ENCODE measurements around the gene CSPG4.
"Not testable (repeated sequence)": the region's sequence is repeated elsewhere in the genome, so short reads cannot be mapped to it uniquely, and the experiment has no call there.

CSPG4 gene

DNA sequence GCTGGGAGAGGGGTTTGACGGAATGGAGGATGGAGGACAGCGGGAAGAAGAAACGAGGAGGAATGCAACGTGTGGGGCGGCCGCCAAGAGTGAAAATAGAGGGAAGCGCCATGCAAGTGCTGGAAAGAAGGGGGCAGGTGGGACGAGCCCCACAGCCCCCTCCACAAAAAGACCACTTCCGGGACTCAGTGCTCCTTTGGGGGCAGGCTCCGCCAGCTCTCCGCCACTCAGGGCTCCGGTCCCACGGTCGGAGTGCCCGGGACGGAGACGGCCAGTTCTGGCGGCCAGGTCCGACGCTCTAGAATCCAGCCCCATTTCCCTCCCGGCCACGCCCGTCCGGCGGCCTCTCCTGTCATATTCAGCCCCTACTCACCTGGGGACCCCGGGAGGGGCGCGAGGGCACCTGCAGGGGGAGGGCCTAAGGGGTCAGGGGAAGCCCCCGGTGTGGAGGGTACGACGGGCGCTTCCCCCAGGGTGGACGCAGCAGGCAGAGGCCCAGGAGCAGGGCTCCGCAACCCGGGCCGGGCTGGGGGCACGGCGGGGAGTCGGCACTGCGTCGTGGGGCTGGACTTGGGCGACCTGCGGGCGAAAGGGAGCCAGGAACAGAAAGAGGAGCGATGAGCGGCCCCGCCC lies 25.5 kb upstream of the CSPG4 start:
- 2% methylated on average over 47 of the region's 47 CpGs for WGBS, 2 experiments
- H3K4me3 ChIP-seq (ENCODE audit: insufficient read depth, low read depth, low read length): peak overlapping the region; percentile 75
- H3K4me1 ChIP-seq (ENCODE audit: control insufficient read depth, insufficient read depth, low read length): no peaks in the 10 kb centered on the region
- H3K27me3 ChIP-seq (ENCODE audit: control insufficient read depth, insufficient read depth, low read length, poor library complexity, severe bottlenecking): peaks cover 17% of the 10 kb centered on the region
- H3K27ac ChIP-seq (ENCODE audit: insufficient read depth, low read depth, low read length, poor library complexity, severe bottlenecking): no peak overlapping the region
- no peaks in the 10 kb centered on the region for H3K9me3 ChIP-seq (ENCODE audit: control insufficient read depth, low read length)
- no peaks in the 10 kb centered on the region for H3K36me3 ChIP-seq (ENCODE audit: control insufficient read depth, insufficient read depth, low read length)

DNA sequence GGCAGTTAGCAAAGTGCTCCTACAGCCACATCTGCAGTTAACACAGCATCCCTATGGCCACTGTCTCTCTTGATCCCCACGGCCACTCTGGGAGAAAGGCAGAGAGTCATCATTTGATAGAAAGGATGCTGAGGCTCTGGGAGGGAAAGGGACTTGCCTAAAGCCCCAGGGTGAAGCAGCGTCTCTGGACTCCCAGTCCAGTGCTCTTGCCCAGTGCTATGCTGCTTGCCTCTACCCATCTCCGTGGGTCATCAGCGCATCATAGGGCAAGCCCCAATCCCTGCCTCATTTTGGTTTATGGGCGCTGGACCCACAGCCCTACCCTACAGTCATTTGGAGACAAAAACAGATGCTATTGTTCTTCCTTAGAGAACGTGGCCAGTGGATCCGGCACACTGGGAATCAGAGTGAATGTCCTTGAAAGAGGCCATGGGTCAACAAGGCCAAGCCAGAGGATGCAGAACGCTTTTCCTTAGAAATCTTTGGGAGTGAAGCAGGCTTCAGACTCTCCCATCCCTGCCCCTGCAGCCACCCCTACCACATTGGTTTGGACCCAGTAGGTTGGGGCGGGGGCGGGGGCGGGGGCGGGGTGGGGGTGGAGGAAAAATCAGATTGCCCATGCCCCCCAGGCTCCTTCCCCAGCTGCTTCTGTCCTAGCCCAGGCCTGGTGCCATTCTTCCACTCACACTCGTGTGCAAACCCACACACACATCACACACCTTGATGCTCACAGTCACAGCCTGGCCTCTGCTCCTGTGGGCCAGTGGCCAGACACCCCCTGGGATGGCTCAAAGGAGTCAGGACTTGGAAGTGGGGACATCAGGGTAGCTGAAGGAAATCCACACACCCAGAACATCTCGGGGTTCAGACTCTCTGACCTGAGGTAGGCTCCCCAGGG lies 24.7 kb upstream of the CSPG4 start:
- WGBS, 2 experiments: 77 to 79% methylated on average over 10 to 14 of the region's 14 CpGs
- H3K9me3 ChIP-seq (ENCODE audit: control insufficient read depth, low read length); H3K4me1 ChIP-seq (ENCODE audit: control insufficient read depth, insufficient read depth, low read length); H3K36me3 ChIP-seq (ENCODE audit: control insufficient read depth, insufficient read depth, low read length); H3K27ac ChIP-seq (ENCODE audit: insufficient read depth, low read depth, low read length, poor library complexity, severe bottlenecking): not testable (repeated sequence)
- Histone ChIP-seq H3K4me3 (ENCODE audit: insufficient read depth, low read depth, low read length) (peak overlapping the region; percentile 75), H3K27me3 (ENCODE audit: control insufficient read depth, insufficient read depth, low read length, poor library complexity, severe bottlenecking) (peaks cover 17% of the 10 kb centered on the region)

DNA sequence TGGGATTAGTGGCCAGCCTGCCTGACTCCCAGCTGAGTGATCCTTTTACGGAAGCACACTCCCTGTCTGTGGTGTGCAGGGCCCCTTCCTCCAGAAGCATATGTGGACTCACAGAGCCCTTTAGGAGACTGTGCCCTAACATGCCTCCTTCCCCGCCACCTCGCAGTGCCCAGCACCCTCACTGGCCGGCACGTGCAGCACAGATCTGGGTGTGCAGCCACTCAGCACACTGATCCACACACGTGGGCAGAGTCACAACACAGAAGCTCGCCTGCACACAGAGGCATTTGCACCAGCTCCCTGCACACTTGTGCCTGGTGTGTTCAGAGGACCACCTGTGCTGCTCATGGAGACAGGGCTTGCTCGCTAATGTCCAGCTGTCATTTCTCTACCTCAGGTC lies 23.6 kb upstream of the CSPG4 start:
- no peak overlapping the region for H3K4me3 ChIP-seq (ENCODE audit: insufficient read depth, low read depth, low read length)
- H3K27me3 ChIP-seq (ENCODE audit: control insufficient read depth, insufficient read depth, low read length, poor library complexity, severe bottlenecking): peaks cover 17% of the 10 kb centered on the region
- H3K36me3 ChIP-seq (ENCODE audit: control insufficient read depth, insufficient read depth, low read length): no peaks in the 10 kb centered on the region
- no peaks in the 10 kb centered on the region for H3K9me3 ChIP-seq (ENCODE audit: control insufficient read depth, low read length)
- H3K4me1 ChIP-seq (ENCODE audit: control insufficient read depth, insufficient read depth, low read length): no peaks in the 10 kb centered on the region
- H3K27ac ChIP-seq (ENCODE audit: insufficient read depth, low read depth, low read length, poor library complexity, severe bottlenecking): no peak overlapping the region
- WGBS, 2 experiments: 87 to 92% methylated on average over 8 of the region's 8 CpGs

- H3K4me1 ChIP-seq (ENCODE audit: control insufficient read depth, insufficient read depth, low read length); H3K36me3 ChIP-seq (ENCODE audit: control insufficient read depth, insufficient read depth, low read length); H3K9me3 ChIP-seq (ENCODE audit: control insufficient read depth, low read length); H3K27ac ChIP-seq (ENCODE audit: insufficient read depth, low read depth, low read length, poor library complexity, severe bottlenecking); H3K4me3 ChIP-seq (ENCODE audit: insufficient read depth, low read depth, low read length): not testable (repeated sequence)
- WGBS, 2 experiments: 76 to 80% methylated on average over 26 of the region's 27 CpGs
- peaks cover 17% of the 10 kb centered on the region for H3K27me3 ChIP-seq (ENCODE audit: control insufficient read depth, insufficient read depth, low read length, poor library complexity, severe bottlenecking)
Observed at GRCh38 chr15:75734861-75735760, 22.5 kb upstream of the CSPG4 start.

DNA sequence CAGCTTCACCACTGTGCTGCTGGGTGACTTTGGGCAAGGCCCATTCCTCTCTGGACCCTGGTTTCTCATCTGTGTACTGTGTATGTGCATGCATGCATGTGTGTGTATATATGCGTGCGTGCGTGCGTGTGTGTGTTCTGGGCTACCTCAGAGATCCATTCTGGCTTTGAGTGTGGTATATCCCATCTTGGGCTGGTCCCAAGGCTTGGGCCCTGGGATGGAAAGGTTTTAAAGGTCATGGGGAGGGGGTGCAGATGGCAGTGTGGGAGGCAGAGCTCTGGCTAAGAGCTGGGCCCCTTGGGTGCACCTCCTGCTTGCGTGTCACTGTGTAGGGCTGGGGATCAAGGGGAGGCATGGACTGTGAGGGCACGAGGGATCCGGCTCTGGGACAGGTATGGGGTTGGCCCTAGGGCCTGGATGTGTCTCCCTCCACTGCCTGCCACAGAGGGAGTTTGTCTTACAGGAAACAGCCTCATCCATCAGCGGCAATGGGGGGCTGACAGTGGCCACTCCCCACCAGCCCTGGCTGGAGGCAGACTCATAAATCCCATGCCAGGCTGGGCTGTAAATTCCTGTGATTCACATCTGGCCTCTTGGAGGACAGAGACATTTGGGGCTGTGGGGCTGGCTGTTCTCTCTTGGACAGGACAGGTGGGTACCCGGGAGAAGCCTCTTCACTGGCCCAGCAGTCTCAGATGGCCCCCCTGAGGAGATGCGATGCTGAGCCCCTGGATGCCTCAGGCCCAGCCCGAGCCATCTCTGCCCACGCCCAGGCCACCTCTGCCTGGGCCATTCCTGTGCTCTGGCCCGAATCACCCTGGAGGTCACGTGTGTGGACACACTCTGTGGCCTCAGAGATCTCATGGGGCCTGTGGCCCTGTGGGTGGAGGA lies 21.4 kb upstream of the CSPG4 start:
- Histone ChIP-seq H3K36me3 (ENCODE audit: control insufficient read depth, insufficient read depth, low read length) (no peaks in the 10 kb centered on the region), H3K9me3 (ENCODE audit: control insufficient read depth, low read length) (no peaks in the 10 kb centered on the region), H3K4me3 (ENCODE audit: insufficient read depth, low read depth, low read length) (no peak overlapping the region), H3K27me3 (ENCODE audit: control insufficient read depth, insufficient read depth, low read length, poor library complexity, severe bottlenecking) (peaks cover 9% of the 10 kb centered on the region), H3K4me1 (ENCODE audit: control insufficient read depth, insufficient read depth, low read length) (no peaks in the 10 kb centered on the region), H3K27ac (ENCODE audit: insufficient read depth, low read depth, low read length, poor library complexity, severe bottlenecking) (no peak overlapping the region)
- 86 to 89% methylated on average over 14 of the region's 14 CpGs for WGBS, 2 experiments

DNA sequence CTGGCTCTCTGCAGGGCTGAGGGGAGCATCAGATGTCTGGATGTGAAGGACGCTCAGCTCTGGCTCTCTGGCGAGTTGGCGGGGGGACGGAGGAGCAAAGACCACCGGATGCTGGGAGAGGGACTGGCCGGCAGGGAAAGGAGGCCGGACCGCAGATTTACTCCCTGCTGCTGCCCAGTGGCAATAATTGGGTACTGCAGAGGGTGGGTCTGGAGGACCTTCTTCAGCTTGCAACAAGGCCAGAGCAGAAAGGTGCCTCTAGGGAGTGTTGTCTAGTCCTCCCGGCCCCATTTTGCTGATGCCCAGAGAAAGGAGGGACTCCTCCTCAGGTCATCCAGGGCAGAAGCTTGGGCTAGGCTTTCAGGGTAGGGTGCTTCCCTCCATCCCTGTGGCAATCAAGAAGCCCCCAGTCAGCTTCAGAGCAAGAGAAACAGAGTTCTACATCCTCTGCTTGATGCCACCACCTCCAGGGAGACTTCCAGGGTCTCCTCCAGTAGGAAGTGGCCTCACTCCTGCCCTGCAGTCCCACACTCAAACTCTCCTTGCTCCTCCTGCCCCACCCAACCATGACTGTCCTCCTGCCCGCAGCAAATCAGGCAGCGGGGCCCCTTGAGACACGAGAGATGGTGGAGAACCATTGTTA lies 20.3 kb upstream of the CSPG4 start:
- Histone ChIP-seq H3K36me3 (ENCODE audit: control insufficient read depth, insufficient read depth, low read length) (no peaks in the 10 kb centered on the region), H3K9me3 (ENCODE audit: control insufficient read depth, low read length) (no peaks in the 10 kb centered on the region), H3K4me1 (ENCODE audit: control insufficient read depth, insufficient read depth, low read length) (no peaks in the 10 kb centered on the region), H3K27ac (ENCODE audit: insufficient read depth, low read depth, low read length, poor library complexity, severe bottlenecking) (no peak overlapping the region), H3K4me3 (ENCODE audit: insufficient read depth, low read depth, low read length) (no peak overlapping the region), H3K27me3 (ENCODE audit: control insufficient read depth, insufficient read depth, low read length, poor library complexity, severe bottlenecking) (peaks cover 3% of the 10 kb centered on the region)
- WGBS, 2 experiments: 35% methylated on average over 12 of the region's 12 CpGs

DNA sequence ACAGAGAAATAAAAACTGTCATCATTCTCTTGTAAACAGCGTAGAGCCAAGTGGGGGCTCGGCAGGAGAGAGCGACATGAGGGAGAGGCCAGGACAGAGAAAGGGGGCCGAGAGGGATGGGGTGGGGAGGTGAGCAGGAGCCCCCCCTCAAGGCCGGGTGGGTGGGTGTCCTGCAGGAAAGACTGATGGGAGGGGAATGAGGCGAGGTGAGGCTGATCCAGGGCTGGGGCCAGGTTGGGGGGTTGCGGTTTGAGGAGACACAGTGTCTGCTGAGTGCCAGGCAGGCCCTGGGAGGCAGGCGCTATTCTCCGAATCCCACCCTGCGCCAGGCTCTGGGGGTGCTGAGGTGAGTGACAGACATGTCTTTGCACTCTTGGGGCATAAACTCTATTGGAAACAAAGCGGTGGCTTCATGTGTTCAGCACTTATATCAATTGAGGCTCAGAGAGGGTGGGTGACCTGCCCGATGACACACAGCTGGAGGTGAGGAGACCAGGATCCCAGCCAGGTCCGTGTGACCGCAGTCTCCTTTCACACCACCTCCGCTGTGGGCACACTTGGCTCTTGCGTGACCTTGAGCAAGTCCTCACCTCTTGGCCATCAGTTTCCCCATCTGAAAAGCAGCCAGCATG lies 19.6 kb upstream of the CSPG4 start:
- H3K27me3 ChIP-seq (ENCODE audit: control insufficient read depth, insufficient read depth, low read length, poor library complexity, severe bottlenecking): no peaks in the 10 kb centered on the region
- H3K9me3 ChIP-seq (ENCODE audit: control insufficient read depth, low read length): no peaks in the 10 kb centered on the region
- no peak overlapping the region for H3K27ac ChIP-seq (ENCODE audit: insufficient read depth, low read depth, low read length, poor library complexity, severe bottlenecking)
- no peaks in the 10 kb centered on the region for H3K36me3 ChIP-seq (ENCODE audit: control insufficient read depth, insufficient read depth, low read length)
- WGBS, 2 experiments: 83 to 87% methylated on average over 16 of the region's 16 CpGs
- no peaks in the 10 kb centered on the region for H3K4me1 ChIP-seq (ENCODE audit: control insufficient read depth, insufficient read depth, low read length)
- H3K4me3 ChIP-seq (ENCODE audit: insufficient read depth, low read depth, low read length): no peak overlapping the region

GRCh38 chr15:75731248-75732151 lies 18.9 kb upstream of the CSPG4 start:
- H3K9me3 ChIP-seq (ENCODE audit: control insufficient read depth, low read length): no peaks in the 10 kb centered on the region
- WGBS, 2 experiments: 87 to 89% methylated on average over 28 of the region's 28 CpGs

More at GRCh38 chr15:75731248-75732151, 18.9 kb upstream of the CSPG4 start:
- Histone ChIP-seq H3K4me1 (ENCODE audit: control insufficient read depth, insufficient read depth, low read length) (no peaks in the 10 kb centered on the region), H3K36me3 (ENCODE audit: control insufficient read depth, insufficient read depth, low read length) (no peaks in the 10 kb centered on the region), H3K4me3 (ENCODE audit: insufficient read depth, low read depth, low read length) (no peak overlapping the region), H3K27ac (ENCODE audit: insufficient read depth, low read depth, low read length, poor library complexity, severe bottlenecking) (no peak overlapping the region), H3K27me3 (ENCODE audit: control insufficient read depth, insufficient read depth, low read length, poor library complexity, severe bottlenecking) (no peaks in the 10 kb centered on the region)
